Neural cell (in vitro differentiated cells): ENCODE data around the gene HSD11B1L. TPM values are rescaled to one million over a fixed set of nuclear protein-coding genes. Genes with fewer than 3 reads are reported as not detected.
A peak's percentile ranks its signal among the peaks of the same experiment; 100 is the strongest.

Experiments used
- H2AFZ ChIP-seq: fragments of 200-600, 300-800 bp; sonication (generic), shearing (Covaris generic); 2 replicates; pipeline ENCODE4 v1.6.0; 2014; ENCODE audit warnings: low read depth, mild to moderate bottlenecking, antibody characterized with exemption, low read length, moderate library complexity
- H3F3A ChIP-seq: fragments of 200-600 bp; shearing (Covaris generic); 2 replicates; pipeline ENCODE4 v1.6.1; 2016; ENCODE audit warnings: mild to moderate bottlenecking, moderate library complexity, mixed read lengths, antibody characterized with exemption, low read length; ENCODE audit not compliant: insufficient read depth, poor library complexity, severe bottlenecking
- H3K27ac ChIP-seq: fragments of 200-600, 300-800 bp; sonication (generic), shearing (Covaris generic); 2 replicates; pipeline ENCODE4 v1.5.1; 2014; ENCODE audit warnings: mild to moderate bottlenecking, low read length, moderate library complexity
- H3K27me3 ChIP-seq: fragments of 300-800, 200-600 bp; sonication (generic), shearing (Covaris generic); 2 replicates; pipeline ENCODE4 v1.6.0; 2014; ENCODE audit warnings: mild to moderate bottlenecking, low read depth, low read length, moderate library complexity; ENCODE audit not compliant: insufficient read depth
- H3K36me3 ChIP-seq: fragments of 300-800, 200-600 bp; sonication (generic), shearing (Covaris generic); 2 replicates; pipeline ENCODE4 v1.5.1; 2014; ENCODE audit warnings: mild to moderate bottlenecking, antibody characterized with exemption, low read length, moderate library complexity; ENCODE audit not compliant: insufficient read depth
- H3K4me2 ChIP-seq: fragments of 300-800, 200-600 bp; sonication (generic), shearing (Covaris generic); 2 replicates; pipeline ENCODE4 v1.6.0; 2014; ENCODE audit warnings: mild to moderate bottlenecking, low read length
- H3K4me3 ChIP-seq: fragments of 300-800, 200-600 bp; sonication (generic), shearing (Covaris generic); 2 replicates; pipeline ENCODE4 v1.5.1; 2014; ENCODE audit warnings: mild to moderate bottlenecking, low read length, moderate library complexity
- H3K79me2 ChIP-seq: fragments of 200-600 bp; shearing (Covaris generic); replicated peaks from 2 replicates; pipeline ENCODE4 v1.6.0; 2014; ENCODE audit warnings: mild to moderate bottlenecking, low read length, moderate library complexity; ENCODE audit not compliant: insufficient read depth
- H3K9ac ChIP-seq: fragments of 300-800, 200-600 bp; sonication (generic), shearing (Covaris generic); 2 replicates; pipeline ENCODE4 v1.6.1; 2016; ENCODE audit warnings: mild to moderate bottlenecking, low read length, mixed read lengths
- H3K9me2 ChIP-seq: fragments of 200-600 bp; shearing (Covaris generic); 2 replicates; pipeline ENCODE4 v1.6.1; 2016; ENCODE audit warnings: mild to moderate bottlenecking, low read length, mixed read lengths; ENCODE audit not compliant: insufficient read depth
- H3K9me3 ChIP-seq: fragments of 200-600, 300-800 bp; sonication (generic), shearing (Covaris generic); 2 replicates; pipeline ENCODE4 v1.6.1; 2016; ENCODE audit warnings: mild to moderate bottlenecking, mixed run types, low read length, moderate library complexity, mixed read lengths
- H4K20me1 ChIP-seq: fragments of 200-600 bp; shearing (Covaris generic); 2 replicates; pipeline ENCODE4 v1.6.1; 2016; ENCODE audit warnings: mild to moderate bottlenecking, mixed run types; ENCODE audit not compliant: insufficient read depth
- CTCF ChIP-seq: fragments of 450-650 bp; IDR thresholded peaks from 2 replicates; pipeline ENCODE4 v1.5.1; 2014; ENCODE audit warnings: antibody characterized with exemption, mild to moderate bottlenecking, moderate library complexity; ENCODE audit not compliant: poor library complexity, severe bottlenecking
- EP300 ChIP-seq: fragments of 450-650 bp; conservative IDR thresholded peaks from 2 replicates; pipeline ENCODE4 v1.6.1; 2014; ENCODE audit warnings: antibody characterized with exemption, mild to moderate bottlenecking, moderate library complexity; ENCODE audit not compliant: poor library complexity, severe bottlenecking
- EZH2 ChIP-seq: fragments of 200-600, 300-800 bp; shearing (Covaris generic), sonication (generic); IDR thresholded peaks from 2 replicates; pipeline ENCODE4 v1.6.1; 2014; ENCODE audit warnings: antibody characterized with exemption, low read length, borderline replicate concordance, mild to moderate bottlenecking; ENCODE audit not compliant: insufficient read depth, poor library complexity, severe bottlenecking
- MXI1 ChIP-seq: fragments of 450-650 bp; conservative IDR thresholded peaks from 2 replicates; pipeline ENCODE4 v1.6.1; 2014; ENCODE audit warnings: antibody characterized with exemption, mild to moderate bottlenecking; ENCODE audit not compliant: poor library complexity, severe bottlenecking
- POLR2AphosphoS5 ChIP-seq: IDR thresholded peaks from 2 replicates; pipeline ENCODE4 v1.6.1; 2012
- RAD21 ChIP-seq: fragments of 450-650 bp; conservative IDR thresholded peaks from 2 replicates; pipeline ENCODE4 v1.6.1; 2014; ENCODE audit warnings: antibody characterized with exemption, mild to moderate bottlenecking, moderate library complexity
- REST ChIP-seq: IDR thresholded peaks from 2 replicates; pipeline ENCODE4 v1.6.1; 2012; ENCODE audit warnings: borderline replicate concordance
- SMC3 ChIP-seq: fragments of 450-650 bp; conservative IDR thresholded peaks from 2 replicates; pipeline ENCODE4 v1.6.1; 2014; ENCODE audit warnings: antibody characterized with exemption, mild to moderate bottlenecking, moderate library complexity; ENCODE audit not compliant: poor library complexity
- TAF1 ChIP-seq: IDR thresholded peaks from 2 replicates; pipeline ENCODE4 v1.6.1; 2012; ENCODE audit warnings: low read depth
- polyA plus RNA-seq: library from polyadenylated mRNA; depleted of rRNA; stranded (reverse); fragments of >200 nt; gene quantifications from 2 replicates; pipeline ENCODE4 v1.2.3, GENCODE V29; 2014

HSD11B1L gene
- polyA plus RNA-seq, 1 donor from 2014 or later, result 170 TPM

- no peaks in the 10 kb centered on the region for H3K9me2 ChIP-seq
- peak overlapping the region; percentile 88 for H3K4me2 ChIP-seq
- no peak overlapping the region for H2AFZ ChIP-seq
- no peaks in the 10 kb centered on the region for H3K9me3 ChIP-seq
- TF ChIP-seq RAD21 (no peak), REST (no peak), CTCF (no peak), EP300 (no peak), TAF1 (no peak), EZH2 (no peak), MXI1 (no peak)
- H3K4me3 ChIP-seq, result peak overlapping the region; percentile 84
- peaks cover 19% of the 10 kb centered on the region for H3K79me2 ChIP-seq
- peak overlapping the region; percentile 75 for H3K27ac ChIP-seq
- no peaks in the 10 kb centered on the region for H3K36me3 ChIP-seq
- peak overlapping the region; percentile 83 for H3K9ac ChIP-seq
- no peaks in the 10 kb centered on the region for H3F3A ChIP-seq
- H4K20me1 ChIP-seq, result no peaks in the 10 kb centered on the region
- H3K27me3 ChIP-seq, result no peaks in the 10 kb centered on the region
Measured at GRCh38 chr19:5682107-5682482, 1.3 kb downstream of the HSD11B1L start.

GRCh38 chr19:5683177-5683886, 2.5 kb downstream of the HSD11B1L start:
- H3K27me3 ChIP-seq, result no peaks in the 10 kb centered on the region
- H3K9me2 ChIP-seq, result no peaks in the 10 kb centered on the region
- no peaks in the 10 kb centered on the region for H3K9me3 ChIP-seq
- no peak overlapping the region for H3K9ac ChIP-seq
- no peaks in the 10 kb centered on the region for H3F3A ChIP-seq
- H2AFZ ChIP-seq, result no peak overlapping the region
- no peak overlapping the region for H3K27ac ChIP-seq
- H3K4me2 ChIP-seq, result no peak overlapping the region
- no peaks in the 10 kb centered on the region for H4K20me1 ChIP-seq
- TF ChIP-seq RAD21 (no peak), POLR2AphosphoS5 (no peak), REST (no peak), MXI1 (no peak), EP300 (no peak), EZH2 (no peak), TAF1 (no peak), SMC3 (no peak), CTCF (no peak)
- H3K79me2 ChIP-seq, result peaks cover 19% of the 10 kb centered on the region
- no peak overlapping the region for H3K4me3 ChIP-seq
- no peaks in the 10 kb centered on the region for H3K36me3 ChIP-seq
